Duodenal mucosa (tissue), 2 donors: ENCODE measurements around the gene LRRC46.
A peak's percentile ranks its signal among the peaks of the same experiment; 100 is the strongest.

ENCODE experiments used
- H3K27ac ChIP-seq: one replicate; pipeline ENCODE4 v1.7.0; 2013; ENCODE audit warnings: low read depth, low read length
- H3K27me3 ChIP-seq, 2 donors: one replicate each; pipeline ENCODE4 v1.7.0; 2013; ENCODE audit warnings: low read length in 2 of 2, control low read depth in 1 of 2; ENCODE audit not compliant: insufficient read depth in 2 of 2, control insufficient read depth in 1 of 2
- H3K36me3 ChIP-seq, 2 donors: one replicate each; pipeline ENCODE4 v1.7.0; 2013; ENCODE audit warnings: low read length in 2 of 2, control low read depth in 1 of 2; ENCODE audit not compliant: insufficient read depth in 2 of 2, control insufficient read depth in 1 of 2
- H3K4me1 ChIP-seq, 2 donors: one replicate each; pipeline ENCODE4 v1.7.0; 2013; ENCODE audit warnings: low read length in 2 of 2, control low read depth in 1 of 2; ENCODE audit not compliant: insufficient read depth in 2 of 2, control insufficient read depth in 1 of 2
- H3K4me3 ChIP-seq, 2 donors: one replicate each; pipeline ENCODE4 v1.7.0; 2013; ENCODE audit warnings: low read length in 2 of 2, low read depth in 1 of 2
- H3K9ac ChIP-seq, 2 donors: one replicate each; pipeline ENCODE4 v1.7.0; 2013; ENCODE audit warnings: low read length in 2 of 2, low read depth in 1 of 2
- H3K9me3 ChIP-seq, 2 donors: one replicate each; pipeline ENCODE4 v1.7.0; 2013; ENCODE audit warnings: low read length in 2 of 2, control low read depth in 1 of 2; ENCODE audit not compliant: control insufficient read depth in 1 of 2

Gene LRRC46

DNA sequence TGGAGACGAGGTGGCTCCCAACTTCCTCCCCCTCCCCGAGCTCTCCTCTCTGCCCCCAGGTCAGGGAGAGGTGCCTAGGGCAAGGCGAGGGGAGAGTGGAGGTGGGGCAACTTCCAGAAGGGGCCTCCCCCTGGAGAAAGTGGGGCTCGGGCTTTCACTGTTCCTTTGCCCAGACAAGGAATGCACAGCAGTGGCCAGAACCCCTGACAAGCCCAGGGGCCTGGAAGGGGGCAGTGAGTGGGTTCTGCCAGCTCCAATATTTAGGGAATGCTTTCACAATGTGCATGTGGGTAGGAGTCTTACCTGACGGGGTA, 52.9 kb downstream of the LRRC46 start:
- peak overlapping the region in 1 of 2 donors; percentile 52 for H3K4me3 ChIP-seq
- H3K9ac ChIP-seq: peak overlapping the region; percentile 35 to 49
- H3K4me1 ChIP-seq: peaks cover 45 to 46% of the 10 kb centered on the region in 2 donors
- no peaks in the 10 kb centered on the region for H3K9me3 ChIP-seq
- peak overlapping the region; percentile 73 for H3K27ac ChIP-seq
- H3K36me3 ChIP-seq: no peaks in the 10 kb centered on the region
- H3K27me3 ChIP-seq: no peaks in the 10 kb centered on the region

DNA sequence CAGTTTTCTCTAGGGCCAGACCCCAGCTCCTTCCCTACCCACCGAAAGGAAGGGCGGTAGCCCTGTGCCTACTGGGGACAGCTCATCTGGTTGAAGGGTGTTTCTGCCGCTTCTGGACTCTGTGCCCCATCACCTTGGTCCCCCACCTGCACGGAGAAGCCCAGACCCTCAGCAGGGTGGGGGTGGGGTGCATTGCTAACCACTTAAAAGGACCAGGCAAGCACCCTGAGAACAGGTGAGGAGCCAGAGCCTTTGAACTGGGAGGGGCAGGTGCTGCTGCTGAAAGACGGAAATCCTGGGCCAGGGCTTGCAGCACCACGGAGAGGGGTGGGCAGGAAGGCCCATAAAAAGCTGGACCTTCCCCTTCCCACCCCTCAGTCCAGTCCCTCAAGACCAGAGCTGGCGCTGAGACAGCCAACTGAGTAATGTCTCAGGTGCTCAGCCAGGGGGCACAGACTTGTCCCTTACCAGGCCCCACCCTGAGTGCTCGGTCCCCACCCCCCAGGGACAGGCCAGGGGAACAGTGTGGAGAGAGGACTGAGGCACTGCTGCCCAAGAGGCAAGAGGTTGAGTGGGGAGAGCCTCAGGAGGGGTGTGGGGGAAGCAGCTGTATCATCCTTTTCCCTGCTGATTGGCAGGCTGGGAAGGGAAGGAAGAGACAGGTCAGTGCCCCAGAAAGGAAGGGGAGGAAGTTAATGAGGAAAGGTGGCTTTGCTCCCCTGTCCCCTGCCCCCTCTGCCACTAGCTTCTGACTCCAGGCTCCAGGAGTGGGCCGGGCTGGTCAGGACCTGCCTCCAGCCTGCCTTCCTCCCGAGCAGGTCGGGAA, 53.6 kb downstream of the LRRC46 start:
- Histone ChIP-seq H3K4me3 (peak overlapping the region; percentile 52 to 55), H3K27me3 (no peaks in the 10 kb centered on the region), H3K9ac (peak overlapping the region; percentile 35 to 49), H3K4me1 (peaks cover 45 to 46% of the 10 kb centered on the region in 2 donors), H3K9me3 (no peaks in the 10 kb centered on the region), H3K36me3 (no peaks in the 10 kb centered on the region), H3K27ac (peak overlapping the region; percentile 73)
